ENCODE measurements around the gene RAB4B. TPM values are rescaled to one million over a fixed set of nuclear protein-coding genes. Genes with fewer than 3 reads are reported as not detected.
A peak's percentile ranks its signal among the peaks of the same experiment; 100 is the strongest.
"Not testable (repeated sequence)": the region's sequence is repeated elsewhere in the genome, so short reads cannot be mapped to it uniquely, and the experiment has no call there.

Gene RAB4B, protein sequence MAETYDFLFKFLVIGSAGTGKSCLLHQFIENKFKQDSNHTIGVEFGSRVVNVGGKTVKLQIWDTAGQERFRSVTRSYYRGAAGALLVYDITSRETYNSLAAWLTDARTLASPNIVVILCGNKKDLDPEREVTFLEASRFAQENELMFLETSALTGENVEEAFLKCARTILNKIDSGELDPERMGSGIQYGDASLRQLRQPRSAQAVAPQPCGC
- total RNA-seq (2014; rRNA removed; shearing (Covaris generic)) (32.2 and 37.1 TPM in 2 replicates), total RNA-seq (2022) (51.3 and 56.3 TPM in 2 replicates), Bru-seq, nascent RNA (percentile 62 among the genes with signal in this experiment), BruChase-seq, experiment 1, labeled RNA remaining after a 6-hour chase (percentile 79 among the genes with signal in this experiment), BruChase-seq, experiment 2, labeled RNA remaining after a 2-hour chase (percentile 70 among the genes with signal in this experiment)
- long read RNA-seq, transcript RAB4B-201 (8 exons, 1,133 nt) = major isoform, 35 of 55 reads
- long read RNA-seq, partial matches to known transcripts = 6 of 55 reads
- long read RNA-seq, other reads (novel, unspliced or antisense) = 12 of 55 reads

DNA sequence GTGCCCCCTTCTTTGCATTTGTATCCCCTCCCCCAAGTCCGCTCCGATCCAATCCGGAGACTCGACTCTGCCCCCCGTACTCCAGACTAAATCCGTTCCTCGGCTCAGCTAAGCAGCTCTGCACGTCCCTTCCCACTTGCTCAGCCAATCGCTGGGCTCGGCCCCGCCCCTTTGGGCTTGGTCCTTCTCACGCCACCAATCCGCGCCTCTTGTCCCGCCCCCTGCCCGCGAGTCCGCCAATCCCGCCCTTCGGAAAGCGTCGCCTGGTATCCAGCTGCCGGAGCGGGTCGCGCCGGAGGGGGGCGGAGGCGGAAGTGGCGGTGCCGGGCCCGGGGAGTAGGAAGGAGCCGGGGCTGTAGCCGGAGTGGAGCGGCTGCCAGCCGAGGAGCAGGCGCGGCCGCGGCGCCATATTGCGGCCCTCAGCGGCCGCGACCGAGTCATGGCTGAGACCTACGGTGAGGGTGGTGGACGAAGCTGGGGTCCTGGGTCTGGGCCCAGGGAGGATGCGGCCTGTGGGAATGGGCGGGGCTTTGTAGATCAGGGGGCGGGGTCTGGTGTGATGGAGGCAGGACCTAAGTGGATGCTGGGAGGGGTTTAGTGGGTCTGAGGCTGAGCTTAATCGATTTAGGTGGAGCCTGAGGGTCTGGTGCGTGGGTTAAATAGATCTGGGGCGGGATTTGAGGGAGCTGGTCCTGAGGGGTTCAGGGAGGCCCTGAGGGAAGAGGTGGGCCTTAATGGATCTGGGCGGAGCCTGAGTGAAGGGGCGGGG lies at the start of gene RAB4B:
RAB4B (plus strand) TSS at position 311 of the 769 bp plus-strand sequence; CDS start at position 440, 129 bp downstream.
- Histone ChIP-seq H2AFZ (ENCODE audit: low read length) (peak within 1 kb of the TSS; percentile 46; the same call in 1 of the 2 replicates), H3K36me3 (ENCODE audit: insufficient read depth, low read length) (peaks cover 4% of the 10 kb centered on the region; the same call in 1 of the 2 replicates), H3K9me3 (ENCODE audit: low read length) (no peaks in the 10 kb centered on the region), H3K4me2 (ENCODE audit: low read length) (peak within 1 kb of the TSS; percentile 86), H3K9me2 (ENCODE audit: insufficient read depth, low read length) (no peaks in the 10 kb centered on the region), H3K4me1 (ENCODE audit: insufficient read depth, low read length, poor library complexity, severe bottlenecking) (peaks cover 37% of the 10 kb centered on the region), H3K79me2 (ENCODE audit: insufficient read depth, low read depth, low read length) (peaks cover 6% of the 10 kb centered on the region; the same call in 1 of the 2 replicates), H3K27ac (ENCODE audit: low read depth, low read length, poor library complexity, severe bottlenecking) (peak within 1 kb of the TSS; percentile 95), H3K4me3 (ENCODE audit: low read depth, low read length, poor library complexity, severe bottlenecking) (peak within 1 kb of the TSS; percentile 73), H4K20me1 (ENCODE audit: insufficient read depth, low read length) (no peaks in the 10 kb centered on the region)
- intact Hi-C loops (cut with micrococcal nuclease; ENCODE audit: unreplicated experiment) = loop anchor here (1.0 to 10.0 kb wide), 4 partner anchors 21 to 173 kb away; partner anchors contain the start of genes ACTMAP, COQ8B, EGLN2 and LTBP4
- POLR2A ChIA-PET = interaction anchor here (0.7 to 3.5 kb wide), 15 partner anchors 8 to 172 kb away, joined by 3 to 31 read pairs (median 4); partner anchors contain the start of genes ACTMAP, EGLN2 and SNRPA
- peak; percentile 100 for DNase-seq (ENCODE audit: low spot score)
- no peak for TF ChIP-seq EZH2phosphoT487 (IDR thresholded peaks at IDR 0.05; ENCODE audit: borderline replicate concordance, low read depth, low read length)
- TF ChIP-seq, protein P1, sequence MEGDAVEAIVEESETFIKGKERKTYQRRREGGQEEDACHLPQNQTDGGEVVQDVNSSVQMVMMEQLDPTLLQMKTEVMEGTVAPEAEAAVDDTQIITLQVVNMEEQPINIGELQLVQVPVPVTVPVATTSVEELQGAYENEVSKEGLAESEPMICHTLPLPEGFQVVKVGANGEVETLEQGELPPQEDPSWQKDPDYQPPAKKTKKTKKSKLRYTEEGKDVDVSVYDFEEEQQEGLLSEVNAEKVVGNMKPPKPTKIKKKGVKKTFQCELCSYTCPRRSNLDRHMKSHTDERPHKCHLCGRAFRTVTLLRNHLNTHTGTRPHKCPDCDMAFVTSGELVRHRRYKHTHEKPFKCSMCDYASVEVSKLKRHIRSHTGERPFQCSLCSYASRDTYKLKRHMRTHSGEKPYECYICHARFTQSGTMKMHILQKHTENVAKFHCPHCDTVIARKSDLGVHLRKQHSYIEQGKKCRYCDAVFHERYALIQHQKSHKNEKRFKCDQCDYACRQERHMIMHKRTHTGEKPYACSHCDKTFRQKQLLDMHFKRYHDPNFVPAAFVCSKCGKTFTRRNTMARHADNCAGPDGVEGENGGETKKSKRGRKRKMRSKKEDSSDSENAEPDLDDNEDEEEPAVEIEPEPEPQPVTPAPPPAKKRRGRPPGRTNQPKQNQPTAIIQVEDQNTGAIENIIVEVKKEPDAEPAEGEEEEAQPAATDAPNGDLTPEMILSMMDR (conservative IDR thresholded peaks at IDR 0.05; ENCODE audit: low read length) = no peak
- no TSS peak for BruUV-seq (replicated peaks)
- CTCF ChIA-PET (ENCODE audit: unreplicated experiment) = interaction anchor here (0.5 to 1.2 kb wide), 4 partner anchors 21 to 166 kb away, joined by 3 to 6 read pairs (median 3); partner anchors contain the start of gene EGLN2

- H3K4me3 ChIP-seq (ENCODE audit: low read depth, low read length, poor library complexity, severe bottlenecking); POLR2A ChIA-PET; H3K79me2 ChIP-seq (ENCODE audit: insufficient read depth, low read depth, low read length); H3K4me2 ChIP-seq (ENCODE audit: low read length); H3K36me3 ChIP-seq (ENCODE audit: insufficient read depth, low read length); DNase-seq (ENCODE audit: low spot score); H4K20me1 ChIP-seq (ENCODE audit: insufficient read depth, low read length); H3K9me3 ChIP-seq (ENCODE audit: low read length); intact Hi-C loops (cut with micrococcal nuclease; ENCODE audit: unreplicated experiment); BruUV-seq (replicated peaks); H2AFZ ChIP-seq (ENCODE audit: low read length); H3K27ac ChIP-seq (ENCODE audit: low read depth, low read length, poor library complexity, severe bottlenecking); CTCF ChIA-PET (ENCODE audit: unreplicated experiment); H3K9me2 ChIP-seq (ENCODE audit: insufficient read depth, low read length); H3K4me1 ChIP-seq (ENCODE audit: insufficient read depth, low read length, poor library complexity, severe bottlenecking): not testable (repeated sequence)
These were observed 48.0 kb upstream of the RAB4B start for GRCh38 chr19:40730065-40730464.

- DNase-seq (ENCODE audit: low spot score); H3K4me2 ChIP-seq (ENCODE audit: low read length); H3K4me1 ChIP-seq (ENCODE audit: insufficient read depth, low read length, poor library complexity, severe bottlenecking); BruUV-seq (replicated peaks); H3K27ac ChIP-seq (ENCODE audit: low read depth, low read length, poor library complexity, severe bottlenecking); intact Hi-C loops (cut with micrococcal nuclease; ENCODE audit: unreplicated experiment); H4K20me1 ChIP-seq (ENCODE audit: insufficient read depth, low read length); H3K36me3 ChIP-seq (ENCODE audit: insufficient read depth, low read length); POLR2A ChIA-PET; H3K9me2 ChIP-seq (ENCODE audit: insufficient read depth, low read length); H3K4me3 ChIP-seq (ENCODE audit: low read depth, low read length, poor library complexity, severe bottlenecking); H3K9me3 ChIP-seq (ENCODE audit: low read length); H3K79me2 ChIP-seq (ENCODE audit: insufficient read depth, low read depth, low read length); H2AFZ ChIP-seq (ENCODE audit: low read length); CTCF ChIA-PET (ENCODE audit: unreplicated experiment): not testable (repeated sequence)
These were observed 45.7 kb upstream of the RAB4B start for GRCh38 chr19:40732304-40732703.

Measured in OCI-LY7 (cell line).